HG03066 (cell line): Measurements from ENCODE around the gene UBE2E2.

ENCODE experiments used
- ATAC-seq: cut with Tn5 transposase; IDR thresholded peaks from one replicate; pipeline ENCODE4 v1.9.1; 2021; ENCODE audit warnings: low read depth; ENCODE audit not compliant: unreplicated experiment

The UBE2E2 gene

DNA sequence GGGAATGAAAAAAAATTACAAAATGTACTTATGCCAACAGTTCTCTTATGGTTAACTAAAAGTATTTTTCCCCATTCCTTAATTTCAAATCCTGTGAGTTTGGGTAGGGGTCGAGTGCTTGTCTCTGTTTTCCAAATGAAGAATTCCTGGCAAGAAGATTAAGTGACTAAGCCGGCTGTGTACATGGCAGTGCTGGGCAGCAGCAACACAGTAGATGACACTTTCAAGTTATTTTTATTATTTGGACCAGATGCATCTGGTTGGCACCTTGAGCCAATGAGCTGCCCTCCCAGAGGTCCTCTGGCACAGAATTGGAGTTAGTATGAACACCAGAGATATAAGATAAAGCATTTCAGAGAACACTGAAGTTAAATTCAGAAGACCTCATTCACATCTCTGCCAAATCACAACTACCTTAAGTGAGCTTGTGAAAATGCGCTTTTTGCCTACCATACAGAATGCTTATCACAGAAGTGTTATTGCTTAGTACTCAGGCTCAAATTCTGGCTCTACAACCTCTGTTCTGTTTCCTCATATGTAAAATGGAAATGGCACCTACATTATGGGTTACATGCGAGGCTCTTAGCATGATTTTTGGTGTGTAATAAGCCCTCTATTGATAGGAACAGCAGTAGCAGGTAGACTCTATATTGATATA lies 256.9 kb downstream of the UBE2E2 start:
- ATAC-seq = no peak

DNA sequence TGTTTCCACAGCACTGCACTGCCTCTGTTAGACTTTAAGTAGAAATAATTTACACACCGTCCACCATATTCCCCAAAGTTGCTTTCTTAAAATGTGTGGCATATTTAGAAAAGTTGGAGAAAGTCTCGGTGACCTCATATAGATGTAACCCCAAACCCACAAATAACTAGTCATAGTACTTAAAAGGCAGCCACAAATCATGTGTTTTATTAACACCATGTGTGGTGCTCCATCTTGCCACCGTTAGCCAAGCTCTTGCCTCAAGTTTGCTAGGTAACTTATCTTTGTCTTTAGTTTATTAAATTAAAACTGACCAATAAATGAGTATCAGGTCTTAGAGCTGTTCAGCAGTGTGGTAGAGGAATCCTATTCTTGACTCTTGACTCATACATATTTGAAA lies 257.9 kb downstream of the UBE2E2 start:
- ATAC-seq = no peak

DNA sequence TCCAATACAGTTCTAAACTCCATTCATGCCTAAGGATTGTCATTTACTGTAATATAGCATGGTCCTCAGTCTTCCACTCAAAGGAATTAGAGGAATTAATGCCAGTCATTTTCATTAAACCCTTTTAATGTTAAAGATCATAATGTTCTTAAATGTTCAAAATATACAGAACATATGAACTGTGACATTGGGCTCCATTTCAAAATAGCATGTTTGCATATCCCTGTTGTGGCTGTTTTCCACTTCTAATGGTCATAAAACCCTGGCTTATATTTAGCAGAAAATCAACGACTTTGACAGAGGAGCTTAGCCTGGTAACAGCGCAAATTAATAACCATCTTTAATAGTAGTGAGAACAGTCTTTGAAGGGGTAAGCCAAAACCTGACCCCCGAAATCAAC lies 260.7 kb downstream of the UBE2E2 start:
- ATAC-seq = no peak

DNA sequence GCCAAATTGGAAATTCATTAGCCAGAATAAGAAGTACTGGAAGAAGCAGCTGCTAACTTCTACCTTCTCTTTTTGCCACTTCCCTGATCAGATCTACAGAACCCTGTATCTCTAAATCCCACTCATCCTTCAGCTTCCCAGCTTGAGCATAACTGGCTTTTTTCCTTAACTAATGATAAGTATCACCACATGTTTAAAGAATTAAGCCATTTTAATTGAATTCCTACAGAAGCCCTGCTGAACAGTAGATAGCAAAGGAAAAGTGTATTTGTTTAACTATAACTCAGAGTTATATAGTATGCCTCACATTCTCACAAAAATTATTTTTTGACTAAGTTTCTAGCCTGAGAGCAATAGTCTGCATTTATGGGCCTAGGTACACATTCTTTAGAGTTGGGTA lies 262.4 kb downstream of the UBE2E2 start:
- ATAC-seq = no peak

DNA sequence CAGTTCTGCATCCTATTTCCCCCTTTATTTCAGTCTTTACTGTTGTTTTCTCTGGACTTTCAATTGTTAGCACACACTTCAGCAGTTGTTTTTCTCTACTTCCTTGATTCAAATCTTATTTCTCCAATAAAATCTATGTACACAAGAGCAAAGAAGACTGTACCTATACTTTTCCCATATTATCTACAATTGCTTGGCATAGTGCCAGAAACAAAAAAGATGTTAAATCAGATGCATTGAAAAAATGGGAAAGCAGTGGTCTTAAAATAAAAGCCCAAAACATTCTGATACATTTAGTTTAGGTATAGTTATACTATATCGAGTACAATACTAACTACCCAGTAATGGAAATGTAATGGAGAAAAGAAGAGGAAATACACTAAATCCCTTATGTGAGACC lies 265.1 kb downstream of the UBE2E2 start:
- no peak for ATAC-seq

DNA sequence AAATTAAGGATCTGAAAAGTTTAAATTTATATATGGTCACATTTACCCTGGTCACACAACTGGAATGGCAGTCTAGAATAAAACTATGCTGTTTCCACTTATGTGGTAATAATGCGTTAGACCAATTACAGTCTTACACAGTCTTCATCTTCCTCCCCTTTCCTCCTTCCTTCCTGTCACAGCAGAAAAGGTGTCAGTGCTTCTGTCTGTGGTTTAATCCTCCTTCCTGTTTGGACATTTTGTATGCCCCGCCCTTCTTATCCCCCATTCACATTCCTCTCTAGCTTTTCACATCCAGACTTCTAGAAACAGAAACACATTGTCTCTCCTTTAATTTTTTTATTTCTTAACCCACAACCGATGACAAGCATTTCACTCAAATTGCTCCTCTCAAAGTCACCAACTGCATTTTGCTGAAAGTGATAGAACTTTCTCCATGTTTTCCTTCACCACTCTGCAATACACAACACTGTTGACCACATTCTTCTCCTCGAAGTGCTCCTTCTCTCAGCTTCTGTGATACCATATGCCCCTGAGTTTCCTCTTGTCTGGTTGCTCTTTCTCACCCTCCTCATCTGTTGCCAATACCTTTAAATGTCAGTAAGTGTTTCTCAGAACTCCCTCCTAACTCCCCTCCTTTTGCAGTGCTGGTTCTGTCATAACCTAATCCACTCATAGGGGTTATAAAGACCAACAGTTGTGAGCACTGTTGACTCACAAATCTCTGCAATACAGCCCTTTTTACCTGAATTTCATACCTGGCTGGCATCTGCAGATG lies 271.6 kb downstream of the UBE2E2 start:
- ATAC-seq = no peak

DNA sequence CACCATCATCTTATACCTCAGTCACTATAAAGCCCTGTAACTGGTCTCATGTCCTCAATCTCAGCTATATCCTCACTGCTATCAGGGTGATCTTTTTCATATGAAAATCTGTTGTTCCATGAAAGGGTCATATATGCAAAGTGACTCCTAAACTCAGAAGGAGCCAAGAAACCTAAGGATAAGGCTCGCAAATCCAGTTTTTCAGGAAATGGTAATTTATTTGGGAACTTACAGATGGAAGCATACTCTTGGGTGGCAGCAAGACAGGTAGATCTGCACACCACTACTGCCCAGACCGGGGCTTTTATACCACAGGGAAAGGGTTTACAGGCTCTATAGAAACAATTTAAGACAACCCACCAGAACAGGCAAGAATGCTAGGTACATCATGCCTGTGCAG lies 272.3 kb downstream of the UBE2E2 start:
- ATAC-seq = no peak

DNA sequence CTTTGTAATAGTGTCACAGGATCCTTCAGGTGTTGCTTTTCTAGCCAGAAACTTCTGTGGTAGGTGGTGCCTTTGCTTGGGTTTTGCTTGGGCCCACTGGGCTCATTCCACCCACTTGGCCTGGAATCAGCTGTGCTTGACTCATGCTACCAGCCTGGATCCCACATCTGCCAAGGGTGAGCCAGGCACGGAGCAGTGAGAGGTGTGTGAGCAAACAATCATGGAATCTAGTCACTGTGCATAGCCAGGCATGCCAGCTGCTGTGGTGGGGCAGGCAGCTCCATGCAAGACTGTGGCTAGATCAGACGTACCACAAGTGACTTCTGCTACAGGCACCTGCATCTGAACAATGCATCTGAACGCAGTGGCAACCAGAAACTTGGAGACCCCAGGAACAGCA lies 275.9 kb downstream of the UBE2E2 start:
- no peak for ATAC-seq

DNA sequence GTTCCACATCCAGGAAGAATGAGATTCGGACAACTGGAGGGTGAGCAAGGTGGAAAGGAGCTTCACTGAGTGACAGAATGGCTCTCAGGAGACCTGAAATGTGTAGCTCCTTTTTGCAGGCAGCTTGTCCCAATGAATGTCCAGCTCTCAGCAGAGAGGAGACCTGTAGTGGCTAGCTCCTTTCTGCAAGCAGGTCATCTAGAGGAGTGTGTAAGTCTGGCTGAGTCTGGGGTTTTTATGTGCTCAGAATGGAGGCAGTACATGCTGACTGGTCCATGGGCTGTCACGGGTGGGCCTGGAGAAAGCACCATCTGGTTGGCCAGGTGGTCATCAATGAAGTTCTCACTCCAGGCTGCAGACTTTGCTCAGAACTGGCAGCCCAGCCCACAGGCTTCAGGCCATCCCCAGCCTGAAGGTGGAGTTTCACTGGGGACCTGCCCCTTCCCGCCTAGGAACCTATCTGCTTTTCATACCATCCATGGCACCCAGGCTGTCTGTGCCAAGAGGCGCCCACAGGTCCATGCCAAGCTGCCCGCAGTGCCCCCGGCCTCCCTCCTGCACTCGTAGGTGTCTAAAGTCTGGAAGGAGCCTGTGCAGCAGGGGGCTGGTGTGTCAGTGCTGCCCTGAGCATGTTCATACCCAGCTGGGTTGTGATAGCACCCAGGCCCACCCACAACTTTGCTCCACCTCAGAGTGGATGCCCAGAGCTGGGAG lies 276.6 kb downstream of the UBE2E2 start:
- no peak for ATAC-seq

DNA sequence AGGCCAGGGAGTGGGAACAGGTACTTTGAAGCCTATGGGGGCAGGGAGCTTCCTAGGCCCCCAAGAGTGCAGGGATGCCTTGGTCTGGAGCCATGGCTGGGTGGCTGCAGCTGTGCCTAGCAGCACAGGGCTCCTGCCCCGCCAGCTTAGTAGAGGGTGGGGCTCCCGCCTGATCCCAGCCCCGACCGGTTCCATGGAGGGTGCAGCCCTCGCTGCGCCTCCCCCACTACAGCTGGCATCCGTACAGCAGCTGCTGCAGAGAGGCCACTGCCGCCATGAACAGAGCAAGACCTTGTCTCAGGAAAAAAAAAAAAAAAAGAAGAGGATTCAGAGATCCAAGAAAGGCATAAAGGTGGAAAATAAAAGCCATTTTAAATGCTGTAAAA lies 277.2 kb downstream of the UBE2E2 start:
- ATAC-seq = no peak

DNA sequence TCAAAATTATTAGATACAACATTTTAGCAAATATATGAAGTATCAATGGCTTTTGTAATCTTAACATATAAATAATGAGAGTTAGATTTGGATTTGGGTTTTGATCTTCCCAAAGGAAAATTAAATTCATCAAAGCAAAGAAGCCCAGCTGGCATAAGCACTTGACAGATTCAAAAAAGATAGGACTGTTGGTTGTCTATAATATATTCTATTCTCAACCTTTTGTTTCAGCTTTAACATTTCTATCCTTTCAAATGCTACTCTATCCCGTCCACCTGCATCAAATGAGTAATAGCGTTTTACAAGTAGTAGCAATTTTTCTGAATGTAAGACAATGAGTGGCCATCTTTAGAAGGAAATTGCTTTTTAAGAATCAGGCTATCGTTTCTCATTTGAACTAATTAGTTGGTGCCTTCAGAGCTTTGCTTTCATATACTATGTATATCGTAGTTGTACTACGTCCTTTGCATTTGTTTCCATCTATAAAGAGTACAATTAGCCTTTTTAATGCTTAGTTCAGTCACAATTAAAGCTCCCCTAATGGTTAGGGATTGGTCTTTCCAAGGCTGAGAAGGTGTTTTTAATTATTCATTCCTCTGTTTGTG lies 278.0 kb downstream of the UBE2E2 start:
- no peak for ATAC-seq

DNA sequence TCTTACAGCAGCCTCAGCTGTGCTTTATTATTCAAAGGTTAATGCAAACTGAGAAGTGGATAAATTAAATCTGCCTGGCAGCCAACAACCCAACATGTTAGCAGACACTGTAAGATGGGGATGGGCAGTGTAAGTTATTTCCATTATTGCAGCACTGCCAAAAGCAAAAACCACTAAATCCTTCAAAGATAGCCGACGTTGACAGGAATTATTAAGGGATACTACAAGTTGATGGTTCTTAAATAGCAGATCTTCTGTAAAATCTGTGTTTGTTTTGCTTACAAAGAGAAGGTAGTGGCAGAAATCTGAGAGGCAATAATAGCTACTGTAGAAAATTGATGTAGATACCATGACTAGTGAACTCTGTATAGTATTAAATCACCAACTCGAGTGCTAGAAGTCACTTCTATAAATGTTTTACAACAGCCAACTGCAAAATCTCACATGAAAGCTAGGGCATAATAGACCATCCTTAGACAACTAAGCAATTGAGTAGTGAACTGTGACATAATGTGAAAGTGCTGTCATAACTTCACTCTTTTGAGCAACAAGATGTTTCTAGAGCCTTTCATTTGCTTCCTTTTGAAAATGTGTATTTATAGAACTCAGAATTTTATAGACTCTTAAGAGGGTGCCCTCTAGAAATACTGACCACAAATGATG lies 278.6 kb downstream of the UBE2E2 start:
- no peak for ATAC-seq

DNA sequence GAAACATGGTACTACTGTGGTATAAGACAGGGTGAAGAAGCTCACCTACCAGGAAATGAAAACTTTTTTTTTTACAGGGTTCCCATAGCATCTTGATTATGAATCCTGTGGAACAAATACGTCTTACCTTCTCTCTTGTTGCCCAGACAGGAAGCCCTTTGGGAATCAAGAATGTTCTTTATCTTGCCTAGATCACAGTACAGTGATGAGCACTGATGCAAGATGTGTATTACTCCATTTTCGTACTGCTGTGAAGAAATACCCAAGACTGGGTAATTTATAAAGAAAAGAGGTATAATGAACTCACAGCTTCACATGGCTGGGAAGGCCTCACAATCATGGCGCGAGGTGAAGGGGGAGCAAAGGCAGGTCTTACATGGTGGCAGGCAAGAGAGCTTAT lies 281.3 kb downstream of the UBE2E2 start:
- no peak for ATAC-seq

DNA sequence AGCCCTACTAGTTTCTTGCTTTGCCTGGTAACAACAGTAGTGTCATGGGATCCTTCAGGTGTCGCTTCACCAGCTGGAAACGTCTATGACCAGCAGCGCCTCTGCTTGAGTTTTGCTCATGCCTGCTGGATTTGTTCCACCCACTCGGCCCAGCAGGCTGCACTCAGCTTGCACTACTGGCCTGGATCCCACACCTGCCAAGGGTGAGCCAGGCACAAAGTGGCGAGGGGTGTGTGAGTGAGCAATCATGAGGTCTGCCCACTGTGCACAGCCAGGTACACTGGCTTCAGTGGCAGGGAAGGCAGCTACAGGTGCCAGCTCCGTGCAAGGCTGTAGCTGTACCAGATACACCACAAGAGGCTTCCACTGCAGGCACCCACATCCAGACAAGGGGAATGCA lies 282.8 kb downstream of the UBE2E2 start:
- ATAC-seq = no peak

DNA sequence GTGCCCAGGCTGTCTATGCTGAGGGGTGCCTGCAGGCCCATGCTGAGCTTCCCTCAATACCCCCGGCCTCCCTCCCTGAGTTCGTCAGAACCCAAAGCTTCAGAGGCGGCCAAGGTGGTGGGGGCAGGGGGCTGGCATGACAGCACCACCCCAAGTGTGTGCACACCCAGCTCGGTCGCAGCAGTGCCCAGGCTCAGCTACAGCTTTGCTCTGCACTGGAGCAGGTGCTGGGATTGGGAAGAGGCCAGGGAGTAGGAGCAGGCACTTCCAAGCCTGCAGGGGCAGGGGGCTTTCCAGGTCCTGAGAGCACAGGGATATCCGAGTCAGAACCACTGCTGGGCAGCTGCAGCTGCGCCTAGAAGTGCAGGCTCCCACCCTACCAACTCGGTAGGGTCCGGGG lies 283.9 kb downstream of the UBE2E2 start:
- ATAC-seq = no peak

DNA sequence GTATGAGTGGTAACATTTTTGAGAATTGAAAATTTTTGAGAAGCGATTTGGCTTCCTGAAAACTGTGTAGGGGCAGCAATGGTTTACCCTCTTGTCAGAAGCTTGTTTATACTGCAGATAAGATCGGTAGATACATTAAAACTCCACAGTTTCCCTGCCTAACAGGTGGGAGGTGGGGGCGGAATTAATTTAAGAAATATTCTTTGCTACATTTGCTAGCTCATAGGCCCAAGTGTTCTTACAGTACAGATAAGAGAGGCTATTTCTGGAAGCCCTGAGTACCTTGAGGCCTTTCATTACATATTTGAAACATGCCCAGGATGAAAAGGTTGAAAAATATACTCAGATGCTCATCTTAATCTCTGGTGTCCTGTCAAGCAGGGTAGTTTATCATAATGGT lies 285.5 kb downstream of the UBE2E2 start:
- ATAC-seq = no peak

DNA sequence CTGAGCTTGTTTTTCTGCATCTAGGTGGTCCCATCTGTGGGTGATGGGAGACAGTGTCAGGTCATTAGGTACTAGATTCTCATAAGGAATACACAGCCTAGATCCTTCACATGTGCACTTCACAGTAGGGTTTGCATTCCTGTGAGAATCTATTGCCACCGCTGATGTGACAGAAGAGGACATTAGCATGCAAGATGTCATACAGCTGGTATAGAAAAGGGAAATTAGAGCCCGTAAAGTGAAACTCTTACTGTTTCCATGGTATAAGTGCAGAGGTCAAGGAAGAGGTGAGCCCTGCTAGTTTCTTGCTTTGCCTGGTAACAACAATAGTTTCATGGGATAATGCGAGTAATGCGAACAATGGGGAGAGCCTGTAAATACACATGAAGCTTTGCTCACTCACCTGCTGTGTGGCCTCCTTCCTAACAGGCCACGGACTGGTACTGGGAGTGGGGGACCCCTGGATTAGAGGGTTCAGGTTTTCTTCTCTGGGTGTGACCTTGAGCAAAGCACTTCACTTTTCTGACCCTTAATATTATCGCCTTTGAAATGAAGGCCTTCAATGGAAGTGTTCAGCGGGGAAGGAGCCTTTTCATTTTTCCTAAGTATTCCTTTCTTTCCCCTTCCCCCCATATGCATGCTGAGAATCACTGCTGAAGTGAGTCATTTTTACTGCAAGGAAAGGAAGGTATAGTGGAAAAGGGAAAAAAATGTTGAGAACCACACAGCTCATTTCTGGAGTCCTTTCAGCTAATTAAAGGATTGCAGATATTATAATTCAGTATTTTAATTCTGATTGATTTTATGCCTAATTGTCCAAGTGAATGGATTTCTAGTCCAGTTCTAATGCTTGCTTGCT lies 286.4 kb downstream of the UBE2E2 start:
- no peak for ATAC-seq

DNA sequence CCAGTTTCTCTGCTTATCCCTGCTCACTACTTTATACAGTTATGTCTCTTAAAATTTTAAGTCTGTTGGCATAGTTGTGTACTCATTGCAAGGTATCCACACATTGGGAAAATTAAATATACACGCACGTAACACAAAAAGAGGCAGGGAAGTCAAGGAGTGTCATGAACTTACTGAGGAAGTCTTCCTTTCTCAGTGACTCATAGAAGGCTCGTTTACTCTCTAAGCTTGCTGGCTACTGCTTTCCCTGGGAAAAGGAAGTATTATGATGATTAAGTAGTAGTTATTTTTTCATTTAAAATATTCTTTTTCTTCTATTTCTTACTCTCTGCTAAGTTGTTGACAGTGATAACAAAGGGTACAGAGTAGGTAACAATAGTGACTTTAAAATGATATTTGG lies 287.3 kb downstream of the UBE2E2 start:
- ATAC-seq = no peak

DNA sequence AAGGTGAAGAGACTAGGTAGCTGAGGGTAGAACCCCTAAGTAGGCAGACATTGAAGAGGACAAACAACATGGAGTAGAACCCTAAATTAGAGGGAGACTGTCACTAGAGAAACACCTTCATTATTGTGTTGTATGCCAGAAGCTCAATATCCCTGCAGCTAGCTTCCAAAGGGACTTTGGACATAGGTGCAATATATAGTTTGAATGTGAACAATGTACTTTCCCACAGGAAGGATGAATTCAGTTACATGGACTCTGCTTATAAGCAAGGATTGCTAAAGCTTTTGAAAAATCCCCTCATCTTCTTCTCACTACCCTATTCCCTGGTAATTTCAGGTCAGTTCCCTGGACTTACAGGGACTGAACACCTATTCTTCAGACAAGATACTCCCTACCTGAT lies 288.9 kb downstream of the UBE2E2 start:
- no peak for ATAC-seq

DNA sequence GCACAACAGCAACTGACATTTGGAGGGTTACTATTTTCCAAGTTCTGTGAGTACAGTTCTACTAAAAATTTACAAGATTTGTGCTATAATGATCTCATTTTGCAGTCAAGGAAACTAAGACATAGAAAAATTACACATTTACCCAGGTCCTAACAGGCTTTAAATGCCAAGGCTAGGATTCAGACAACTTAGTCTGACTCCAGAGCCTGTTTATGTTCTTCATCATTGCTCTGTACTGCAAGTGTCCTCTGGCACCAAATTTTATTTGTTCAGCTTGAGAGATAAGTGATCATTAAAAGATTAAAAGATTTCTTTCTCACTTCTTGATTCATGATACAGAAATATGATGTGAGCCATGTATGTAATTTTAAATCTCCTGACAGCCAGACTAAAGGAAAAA lies 290.8 kb downstream of the UBE2E2 start:
- no peak for ATAC-seq
